ENCODE results near the gene FBXO5.

FBXO5 gene

GRCh38 chr6:152982904-152983636, at the start of gene FBXO5:
Gene FBXO5, minus strand, starts transcription at chr6:152983041. Its CDS starts 82 bp downstream, at chr6:152982959.
- peak; percentile 98 for DNase-seq
- peak within 1 kb of the TSS; percentile 100 for H3K27ac Mint-ChIP-seq
- peak within 1 kb of the TSS; percentile 96 for H3K4me3 Mint-ChIP-seq
- H3K9me3 Mint-ChIP-seq, result no peaks in the 10 kb centered on the region
- H3K27me3 Mint-ChIP-seq, result no peaks in the 10 kb centered on the region
- peaks cover 40% of the 10 kb centered on the region for H3K4me1 Mint-ChIP-seq (ENCODE audit: low read depth)
- peaks cover 71% of the 10 kb centered on the region for H3K36me3 Mint-ChIP-seq (ENCODE audit: low read depth)

GRCh38 chr6:153032255-153032882, 49.5 kb upstream of the FBXO5 start:
- H3K4me1 Mint-ChIP-seq (ENCODE audit: low read depth), result no peaks in the 10 kb centered on the region
- no peak for DNase-seq

DNA sequence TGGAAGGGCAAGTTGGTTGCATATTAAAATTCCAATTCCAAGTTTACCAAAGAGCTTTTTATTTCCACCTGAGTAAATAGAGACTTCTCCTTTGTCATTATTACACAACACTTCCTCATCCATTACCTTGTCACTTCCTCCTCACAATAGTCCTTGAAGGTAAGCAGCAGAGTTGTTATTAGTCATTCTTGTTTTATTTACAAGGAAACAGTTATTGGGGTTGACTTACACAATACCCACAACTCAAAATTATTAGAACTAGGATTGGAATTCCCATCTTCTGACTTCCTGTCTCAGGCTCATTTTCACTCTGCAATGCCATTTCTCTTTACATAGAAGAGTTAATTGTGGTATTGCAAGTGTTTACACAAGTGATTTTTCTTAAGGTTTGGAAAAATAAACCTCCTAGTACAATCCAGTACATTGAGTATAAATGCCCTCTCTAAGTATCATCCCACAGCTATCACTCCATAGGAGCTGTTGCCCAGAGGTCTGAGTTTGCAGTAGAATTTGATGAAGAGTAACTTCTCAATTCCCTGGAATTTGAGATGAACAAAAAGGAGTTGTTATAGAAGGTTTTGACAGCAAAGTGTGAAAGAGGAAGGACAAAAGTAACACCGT, 48.6 kb upstream of the FBXO5 start:
- no peaks in the 10 kb centered on the region for H3K4me1 Mint-ChIP-seq (ENCODE audit: low read depth)
- H3K9me3 Mint-ChIP-seq, result no peaks in the 10 kb centered on the region
- no peak overlapping the region for H3K27ac Mint-ChIP-seq
- no peak overlapping the region for H3K4me3 Mint-ChIP-seq
- H3K36me3 Mint-ChIP-seq (ENCODE audit: low read depth), result no peaks in the 10 kb centered on the region
- no peak for DNase-seq
- peaks cover 20% of the 10 kb centered on the region for H3K27me3 Mint-ChIP-seq

More at GRCh38 chr6:153032255-153032882, 49.5 kb upstream of the FBXO5 start:
- Mint-ChIP-seq H3K27me3 (peaks cover 15% of the 10 kb centered on the region), H3K9me3 (no peaks in the 10 kb centered on the region), H3K27ac (no peak overlapping the region), H3K4me3 (no peak overlapping the region), H3K36me3 (ENCODE audit: low read depth) (no peaks in the 10 kb centered on the region)

- no peaks in the 10 kb centered on the region for H3K36me3 Mint-ChIP-seq (ENCODE audit: low read depth)
- DNase-seq, result no peak
- peaks cover 29% of the 10 kb centered on the region for H3K27me3 Mint-ChIP-seq
- H3K4me1 Mint-ChIP-seq (ENCODE audit: low read depth), result peaks cover 1% of the 10 kb centered on the region
- H3K4me3 Mint-ChIP-seq, result no peak overlapping the region
- H3K9me3 Mint-ChIP-seq, result no peaks in the 10 kb centered on the region
- no peak overlapping the region for H3K27ac Mint-ChIP-seq
These were observed 46.1 kb upstream of the FBXO5 start for GRCh38 chr6:153028963-153029362.

DNA sequence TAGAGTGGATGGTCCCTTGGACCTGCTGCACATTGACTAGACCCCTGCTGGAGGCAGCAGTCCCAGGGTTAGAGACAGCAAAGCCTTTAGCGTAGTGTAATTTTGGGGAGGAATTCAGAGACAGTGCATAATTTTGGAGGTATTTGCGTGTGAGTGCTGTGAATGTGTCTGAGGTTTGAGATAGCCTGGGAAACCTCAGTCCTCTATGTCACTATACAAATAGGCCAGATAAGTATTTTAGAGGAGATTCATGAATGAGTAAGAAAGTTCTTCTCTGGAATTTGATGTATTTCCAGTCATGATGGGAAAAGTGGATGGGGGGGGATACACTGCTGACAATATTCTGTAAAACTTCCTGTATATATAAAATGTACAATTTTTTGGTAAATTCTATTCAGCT, 45.4 kb upstream of the FBXO5 start:
- no peaks in the 10 kb centered on the region for H3K36me3 Mint-ChIP-seq (ENCODE audit: low read depth)
- peaks cover 31% of the 10 kb centered on the region for H3K27me3 Mint-ChIP-seq
- no peak overlapping the region for H3K4me3 Mint-ChIP-seq
- peaks cover 1% of the 10 kb centered on the region for H3K4me1 Mint-ChIP-seq (ENCODE audit: low read depth)
- H3K27ac Mint-ChIP-seq, result no peak overlapping the region
- no peaks in the 10 kb centered on the region for H3K9me3 Mint-ChIP-seq
- no peak for DNase-seq

GRCh38 chr6:153027480-153027879, 44.6 kb upstream of the FBXO5 start:
- no peaks in the 10 kb centered on the region for H3K9me3 Mint-ChIP-seq
- H3K27ac Mint-ChIP-seq, result no peak overlapping the region
- no peaks in the 10 kb centered on the region for H3K36me3 Mint-ChIP-seq (ENCODE audit: low read depth)
- no peak overlapping the region for H3K4me3 Mint-ChIP-seq
- H3K27me3 Mint-ChIP-seq, result peaks cover 31% of the 10 kb centered on the region
- no peak for DNase-seq
- H3K4me1 Mint-ChIP-seq (ENCODE audit: low read depth), result peaks cover 1% of the 10 kb centered on the region

GRCh38 chr6:153024709-153025017, 41.8 kb upstream of the FBXO5 start:
- Mint-ChIP-seq H3K4me1 (ENCODE audit: low read depth) (peaks cover 1% of the 10 kb centered on the region), H3K36me3 (ENCODE audit: low read depth) (no peaks in the 10 kb centered on the region), H3K4me3 (no peak overlapping the region), H3K27ac (no peak overlapping the region), H3K9me3 (no peaks in the 10 kb centered on the region), H3K27me3 (peaks cover 28% of the 10 kb centered on the region)
- no peak for DNase-seq

- H3K9me3 Mint-ChIP-seq, result no peaks in the 10 kb centered on the region
- no peak overlapping the region for H3K27ac Mint-ChIP-seq
- DNase-seq, result peak; percentile 44
- no peak overlapping the region for H3K4me3 Mint-ChIP-seq
- H3K27me3 Mint-ChIP-seq, result peaks cover 27% of the 10 kb centered on the region
- H3K36me3 Mint-ChIP-seq (ENCODE audit: low read depth), result no peaks in the 10 kb centered on the region
- H3K4me1 Mint-ChIP-seq (ENCODE audit: low read depth), result peaks cover 1% of the 10 kb centered on the region
These were observed 41.3 kb upstream of the FBXO5 start for GRCh38 chr6:153023977-153024708.

GRCh38 chr6:153018355-153018754, 35.5 kb upstream of the FBXO5 start:
- Mint-ChIP-seq H3K4me3 (no peak overlapping the region), H3K9me3 (no peaks in the 10 kb centered on the region), H3K4me1 (ENCODE audit: low read depth) (no peaks in the 10 kb centered on the region), H3K27ac (no peak overlapping the region), H3K27me3 (peaks cover 37% of the 10 kb centered on the region), H3K36me3 (ENCODE audit: low read depth) (no peaks in the 10 kb centered on the region)
- DNase-seq, result no peak

DNA sequence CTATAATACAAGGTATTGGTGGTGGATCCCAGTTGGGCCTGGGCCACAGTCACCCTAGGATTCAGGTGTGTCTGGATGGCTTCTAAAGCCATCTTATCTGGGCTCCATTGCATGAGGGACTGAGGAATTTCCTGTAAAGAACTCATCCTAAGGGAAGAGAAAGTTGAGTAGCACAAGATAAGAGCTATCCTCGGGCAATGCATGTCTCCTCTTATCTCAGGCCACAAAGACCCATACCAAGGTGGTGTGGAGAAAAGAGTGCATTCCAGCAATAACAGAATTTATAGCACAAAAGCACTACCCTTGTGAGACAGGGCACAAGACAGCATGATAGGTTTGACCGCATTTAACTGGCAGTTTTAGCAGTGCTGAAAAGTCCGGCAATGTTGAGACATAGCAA, 34.0 kb upstream of the FBXO5 start:
- no peaks in the 10 kb centered on the region for H3K36me3 Mint-ChIP-seq (ENCODE audit: low read depth)
- no peaks in the 10 kb centered on the region for H3K4me1 Mint-ChIP-seq (ENCODE audit: low read depth)
- H3K27ac Mint-ChIP-seq, result no peak overlapping the region
- H3K27me3 Mint-ChIP-seq, result peaks cover 45% of the 10 kb centered on the region
- H3K9me3 Mint-ChIP-seq, result no peaks in the 10 kb centered on the region
- no peak overlapping the region for H3K4me3 Mint-ChIP-seq
- DNase-seq, result no peak

DNA sequence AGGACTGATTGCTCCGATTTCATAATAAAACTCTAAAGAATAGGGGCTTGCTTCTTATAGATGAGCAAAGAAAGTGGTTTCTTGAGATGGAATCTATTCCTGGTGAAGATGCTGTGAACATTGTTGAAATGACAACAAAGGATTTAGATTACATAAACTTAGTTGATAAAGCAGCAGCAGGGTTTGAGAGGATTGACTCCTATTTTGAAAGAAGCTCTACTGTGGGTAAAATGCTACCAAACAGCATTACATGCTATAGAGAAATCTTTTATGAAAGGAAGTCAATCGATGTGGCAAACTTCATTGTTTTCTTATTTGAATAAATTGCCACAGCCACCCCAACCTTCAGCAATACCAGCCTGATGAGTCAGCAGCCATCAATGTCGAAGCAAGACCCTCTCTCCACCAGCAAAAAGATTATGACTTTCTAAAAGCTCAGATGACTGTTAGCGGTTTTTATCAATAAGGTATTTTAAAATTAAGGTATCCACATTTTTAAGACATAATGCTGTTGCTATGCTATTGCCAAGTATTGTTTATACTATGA, 32.3 kb upstream of the FBXO5 start:
- no peaks in the 10 kb centered on the region for H3K4me1 Mint-ChIP-seq (ENCODE audit: low read depth)
- no peak overlapping the region for H3K4me3 Mint-ChIP-seq
- no peaks in the 10 kb centered on the region for H3K9me3 Mint-ChIP-seq
- peaks cover 41% of the 10 kb centered on the region for H3K27me3 Mint-ChIP-seq
- no peaks in the 10 kb centered on the region for H3K36me3 Mint-ChIP-seq (ENCODE audit: low read depth)
- no peak for DNase-seq
- H3K27ac Mint-ChIP-seq, result no peak overlapping the region

DNA sequence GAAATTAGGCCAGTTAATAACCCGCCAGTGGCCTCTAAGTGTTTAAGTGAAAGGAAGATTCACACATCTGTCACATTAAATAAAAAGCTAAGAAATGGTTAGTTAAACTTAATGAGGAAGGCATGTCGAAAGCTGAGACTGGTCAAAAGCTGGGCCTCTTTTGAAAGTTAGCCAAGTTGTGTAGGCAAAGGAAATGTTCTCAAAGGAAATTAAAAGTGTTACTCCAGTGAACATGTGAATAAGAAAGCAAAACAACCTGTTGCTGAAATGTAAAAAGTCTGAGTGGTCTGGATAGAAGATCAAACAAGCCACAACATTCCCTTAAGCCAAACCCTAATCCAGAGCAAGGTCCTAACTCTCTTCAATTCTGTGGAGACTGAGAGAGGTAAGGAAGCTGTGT, 30.6 kb upstream of the FBXO5 start:
- H3K36me3 Mint-ChIP-seq (ENCODE audit: low read depth), result no peaks in the 10 kb centered on the region
- H3K4me1 Mint-ChIP-seq (ENCODE audit: low read depth), result no peaks in the 10 kb centered on the region
- H3K27me3 Mint-ChIP-seq, result peaks cover 35% of the 10 kb centered on the region
- H3K27ac Mint-ChIP-seq, result no peak overlapping the region
- no peak overlapping the region for H3K4me3 Mint-ChIP-seq
- DNase-seq, result no peak
- no peaks in the 10 kb centered on the region for H3K9me3 Mint-ChIP-seq

DNA sequence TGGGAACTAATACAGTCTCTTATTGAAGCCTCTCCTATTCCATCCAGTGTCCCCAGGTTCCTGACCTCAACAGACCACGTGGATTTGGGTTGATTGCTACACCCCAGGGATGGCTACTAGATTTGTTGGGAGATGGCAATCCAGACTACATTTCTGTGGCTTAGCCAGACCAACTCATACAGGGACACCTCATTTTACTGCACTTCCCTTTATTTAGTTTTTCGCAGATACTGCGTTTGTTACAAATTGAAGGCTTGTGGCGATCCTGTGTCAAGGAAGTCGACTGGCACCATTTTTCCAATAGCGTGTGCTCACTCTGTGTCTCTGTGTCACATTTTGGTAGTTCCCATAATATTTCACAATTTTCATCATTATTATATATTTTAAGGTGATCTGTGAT, 30.0 kb upstream of the FBXO5 start:
- Mint-ChIP-seq H3K4me1 (ENCODE audit: low read depth) (no peaks in the 10 kb centered on the region), H3K9me3 (no peaks in the 10 kb centered on the region), H3K27me3 (peaks cover 34% of the 10 kb centered on the region), H3K4me3 (no peak overlapping the region), H3K27ac (no peak overlapping the region), H3K36me3 (ENCODE audit: low read depth) (no peaks in the 10 kb centered on the region)
- no peak for DNase-seq

GRCh38 chr6:153003366-153003690, 20.5 kb upstream of the FBXO5 start:
- peaks cover 43% of the 10 kb centered on the region for H3K36me3 Mint-ChIP-seq (ENCODE audit: low read depth)
- H3K9me3 Mint-ChIP-seq, result no peaks in the 10 kb centered on the region
- H3K27me3 Mint-ChIP-seq, result no peaks in the 10 kb centered on the region
- DNase-seq, result no peak
- H3K27ac Mint-ChIP-seq, result peak overlapping the region; percentile 99
- peak overlapping the region; percentile 100 for H3K4me3 Mint-ChIP-seq
- peaks cover 39% of the 10 kb centered on the region for H3K4me1 Mint-ChIP-seq (ENCODE audit: low read depth)
